Stimulated activated naive CD4-positive, alpha-beta T cell (primary cell): ENCODE measurements around the gene PSME4.

Experiments used
- DNase-seq, 6 experiments: peaks; one replicate each; lab custom pipeline; 2025; lab: John Stamatoyannopoulos, UW

Gene PSME4

GRCh38 chr2:53970724-53971602 is at the start of gene PSME4:
TSS of gene PSME4 (minus strand) at chr2:53970993. CDS start at chr2:53970784, 209 bp downstream.
- DNase-seq, result peak; percentile 79 to 92 (median 90)

- no peak for DNase-seq
These were observed 45.3 kb upstream of the PSME4 start for GRCh38 chr2:54015798-54016699.

- DNase-seq, result peak in 4 of 6 experiments; percentile 8 to 58 (median 36)
These were observed 43.2 kb upstream of the PSME4 start for GRCh38 chr2:54013996-54014395.

GRCh38 chr2:54012538-54013141 is 41.8 kb upstream of the PSME4 start:
- peak in 1 of 6 experiments; percentile 30 for DNase-seq

- DNase-seq, result no peak
These were observed 38.8 kb upstream of the PSME4 start for GRCh38 chr2:54009549-54009948.

- no peak for DNase-seq
These were observed 37.6 kb upstream of the PSME4 start for GRCh38 chr2:54008439-54008838.

GRCh38 chr2:54000524-54000923 is 29.7 kb upstream of the PSME4 start:
- no peak for DNase-seq

GRCh38 chr2:54000122-54000521 is 29.3 kb upstream of the PSME4 start:
- no peak for DNase-seq

GRCh38 chr2:53998834-53999233 is 28.0 kb upstream of the PSME4 start:
- no peak for DNase-seq

GRCh38 chr2:53994818-53995808 is 24.3 kb upstream of the PSME4 start:
- peak in 3 of 6 experiments; percentile 83 to 88 (median 86) for DNase-seq

- no peak for DNase-seq
These were observed 21.2 kb upstream of the PSME4 start for GRCh38 chr2:53991948-53992347.

GRCh38 chr2:53989210-53989862 is 18.5 kb upstream of the PSME4 start:
- no peak for DNase-seq

- DNase-seq, result no peak
These were observed 16.6 kb upstream of the PSME4 start for GRCh38 chr2:53987336-53987921.

GRCh38 chr2:53985646-53986045 is 14.9 kb upstream of the PSME4 start:
- no peak for DNase-seq

GRCh38 chr2:53969968-53970723 is 647 bp downstream of the PSME4 start:
- peak in 4 of 6 experiments; percentile 10 to 52 (median 38) for DNase-seq

- DNase-seq, result peak in 1 of 6 experiments; percentile 19
These were observed 1.4 kb downstream of the PSME4 start for GRCh38 chr2:53969285-53969967.

GRCh38 chr2:53964987-53965687 is 5.7 kb downstream of the PSME4 start:
- DNase-seq, result no peak
